ENCODE data around the gene TRIM27.
A peak's percentile ranks its signal among the peaks of the same experiment; 100 is the strongest.
"Not testable (repeated sequence)": the region's sequence is repeated elsewhere in the genome, so short reads cannot be mapped to it uniquely, and the experiment has no call there.

TRIM27 gene

GRCh38 chr6:28895131-28895812 is 28.5 kb downstream of the TRIM27 start:
- FAIRE-seq = peak; percentile 80

DNA sequence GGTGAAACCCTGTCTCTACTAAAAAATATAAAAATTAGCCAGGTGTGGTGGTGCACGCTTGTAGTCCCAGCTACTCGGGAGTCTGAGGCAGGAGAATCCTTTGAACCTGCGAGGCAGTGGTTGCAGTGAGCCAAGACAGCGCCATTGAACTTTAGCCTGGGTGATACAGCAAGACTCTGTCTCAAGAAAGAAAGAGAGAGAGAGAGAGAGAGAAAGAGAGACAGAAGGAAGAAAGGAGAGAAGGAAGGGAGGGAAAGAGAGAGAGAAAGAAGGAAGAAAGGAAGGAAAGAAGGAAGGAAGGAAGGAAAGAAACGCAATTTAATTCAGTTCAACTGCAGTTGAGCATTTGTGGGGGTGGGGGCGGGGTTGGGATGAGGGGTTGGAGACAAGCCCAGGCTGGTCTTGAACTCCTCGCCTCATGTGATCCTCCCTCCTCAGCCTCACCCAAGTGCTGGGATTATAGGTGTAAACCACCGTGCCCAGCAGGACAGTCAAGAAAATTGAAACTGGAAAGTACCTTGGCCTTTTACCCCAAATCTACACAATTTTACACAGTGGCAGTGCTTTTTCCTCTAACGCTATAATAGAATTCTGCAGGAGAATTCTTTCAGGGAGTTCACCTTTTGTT is 30.5 kb downstream of the TRIM27 start:
- FAIRE-seq = no peak

DNA sequence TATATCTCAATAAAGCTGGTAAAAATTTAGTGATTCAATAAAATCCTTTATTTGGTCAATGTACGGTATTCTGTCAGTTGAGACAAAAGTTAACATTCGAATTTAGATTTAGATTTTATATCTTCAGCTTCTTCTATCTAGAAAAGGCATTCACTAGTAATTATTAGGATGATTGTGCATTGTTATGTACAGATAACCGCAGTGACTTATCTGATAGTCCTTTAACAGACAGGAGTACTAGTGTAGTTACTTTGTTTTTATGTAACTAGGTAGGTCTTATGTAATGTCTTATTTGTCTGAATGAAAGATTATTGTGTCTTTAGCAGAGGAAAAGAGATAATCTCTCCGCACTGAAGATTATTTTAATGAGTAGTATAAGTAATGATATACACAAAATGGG is 31.3 kb downstream of the TRIM27 start:
- FAIRE-seq = no peak

DNA sequence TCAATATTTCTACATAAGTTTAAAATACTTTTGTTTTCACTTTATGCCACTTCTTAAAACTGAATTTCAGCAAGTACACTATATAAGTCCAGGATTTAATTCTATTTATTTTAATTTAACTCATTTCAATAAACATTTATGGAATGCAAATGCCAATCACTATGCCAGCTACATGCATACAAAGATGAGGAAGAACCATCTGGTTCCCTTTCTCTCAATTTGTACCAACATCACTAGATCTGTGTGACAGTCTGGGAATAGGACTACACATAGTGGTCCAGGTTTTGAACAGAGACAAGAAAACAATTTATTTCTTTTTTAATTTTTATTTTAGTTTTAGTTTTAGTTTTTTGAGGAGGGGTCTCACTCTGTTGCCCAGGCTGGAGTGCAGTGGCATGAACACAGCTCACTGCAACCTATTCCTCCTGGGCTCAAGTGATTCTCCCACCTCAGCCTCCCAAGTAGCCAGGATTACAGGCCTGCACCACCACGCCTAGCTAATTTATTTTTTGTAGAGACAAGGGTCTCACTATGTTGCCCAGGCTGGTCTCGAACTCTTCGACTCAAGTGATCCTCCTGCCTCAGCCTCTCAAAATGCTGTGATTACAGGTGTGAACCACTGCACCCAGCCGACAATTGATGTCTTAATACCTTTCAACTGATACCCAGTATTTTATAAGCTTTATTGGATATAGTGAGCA is 35.8 kb downstream of the TRIM27 start:
- no peak for FAIRE-seq

DNA sequence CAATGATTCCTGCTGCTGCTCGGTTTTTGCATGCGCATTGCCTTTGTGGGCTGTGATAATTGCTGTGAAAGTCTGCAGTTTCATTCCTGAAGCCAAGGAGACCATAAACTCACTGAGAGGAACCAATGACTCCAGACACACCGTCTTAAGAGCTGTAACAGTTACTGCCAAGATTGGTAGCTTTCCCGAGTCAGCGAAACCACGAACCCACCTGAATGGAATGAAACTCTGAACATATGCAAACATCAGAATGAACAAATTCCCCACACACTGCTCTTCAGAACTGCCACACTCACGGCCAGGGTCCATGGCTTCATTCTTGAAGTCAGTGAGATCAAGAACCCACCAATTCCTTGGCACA is 37.7 kb downstream of the TRIM27 start:
- no peak for FAIRE-seq

- FAIRE-seq = no peak
Observed at GRCh38 chr6:28884423-28885131, 39.2 kb downstream of the TRIM27 start.

DNA sequence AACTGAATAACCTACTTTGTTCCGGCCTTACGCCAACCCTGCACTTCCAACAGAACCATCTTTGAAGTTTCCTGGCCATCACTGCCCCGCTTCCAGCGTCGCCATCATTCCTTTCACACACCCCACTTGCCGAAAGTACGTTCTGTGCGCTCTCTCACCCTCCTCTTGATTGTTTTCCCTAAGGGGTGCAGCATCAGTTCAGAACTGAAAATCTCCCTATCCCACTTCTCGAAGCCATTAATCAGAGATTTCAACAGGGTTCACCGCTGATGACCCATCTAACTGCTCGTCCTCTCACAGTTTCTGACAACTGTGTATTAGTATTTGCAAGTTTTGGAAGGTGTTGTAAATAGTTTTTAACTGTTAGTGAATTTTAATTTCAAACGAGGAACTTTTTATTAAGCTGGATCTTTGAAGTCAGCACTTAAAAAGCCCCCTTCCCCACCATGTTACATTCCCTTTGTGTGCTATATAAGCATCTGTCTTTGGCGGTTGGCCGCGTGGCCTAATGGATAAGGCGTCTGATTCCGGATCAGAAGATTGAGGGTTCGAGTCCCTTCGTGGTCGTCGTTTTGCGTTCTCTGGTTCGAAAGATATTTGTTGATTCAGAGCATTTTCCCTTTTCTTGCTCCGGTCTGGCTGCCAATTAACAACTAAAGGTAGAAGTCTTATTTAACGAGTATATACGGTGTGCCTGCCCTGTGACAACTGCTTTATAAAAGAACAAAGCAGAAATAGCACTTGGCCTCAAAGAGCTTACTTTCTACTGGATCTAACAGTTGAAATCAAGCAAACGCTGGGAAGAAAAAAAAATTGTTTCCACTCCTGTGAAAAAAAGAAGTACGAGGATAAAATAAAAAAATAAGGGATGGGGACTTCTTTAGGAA is 42.6 kb downstream of the TRIM27 start:
- FAIRE-seq = no peak

DNA sequence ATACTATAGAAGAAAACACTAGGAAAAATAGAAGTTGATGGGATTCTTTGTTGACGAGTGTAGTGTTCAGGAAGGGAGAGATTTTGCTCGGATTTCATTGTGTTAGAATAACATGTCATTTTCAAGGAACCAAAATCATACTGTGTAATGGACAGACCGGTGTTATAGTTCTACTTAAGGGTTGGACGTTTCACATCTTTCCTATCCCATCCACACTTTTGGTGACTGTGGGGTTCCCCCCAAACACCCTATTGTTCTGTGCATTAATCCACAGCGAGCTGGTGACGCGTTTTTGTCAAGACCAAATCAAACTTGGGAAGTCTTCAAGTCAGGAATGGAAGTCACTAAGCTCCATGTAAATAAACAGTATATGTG is 43.3 kb downstream of the TRIM27 start:
- FAIRE-seq = no peak

DNA sequence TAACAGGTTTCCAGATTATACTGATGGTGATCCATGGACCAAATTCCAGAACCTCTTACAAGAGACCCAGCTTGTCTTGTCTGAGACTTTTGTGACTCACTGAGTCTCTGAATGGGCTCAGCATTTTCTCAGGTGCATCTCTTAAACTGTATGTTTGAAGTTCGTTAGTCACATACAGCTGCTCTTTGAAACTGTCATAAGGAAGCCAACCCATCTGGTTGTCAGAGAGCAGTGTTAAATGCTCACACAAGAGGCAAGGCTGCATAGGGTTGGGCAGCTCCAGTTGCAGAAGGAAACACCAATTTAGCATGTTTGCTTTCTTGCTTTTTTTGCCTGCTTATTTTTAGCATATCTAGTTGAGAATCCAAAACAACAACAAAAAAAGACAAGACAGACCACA is 47.1 kb downstream of the TRIM27 start:
- FAIRE-seq = no peak

DNA sequence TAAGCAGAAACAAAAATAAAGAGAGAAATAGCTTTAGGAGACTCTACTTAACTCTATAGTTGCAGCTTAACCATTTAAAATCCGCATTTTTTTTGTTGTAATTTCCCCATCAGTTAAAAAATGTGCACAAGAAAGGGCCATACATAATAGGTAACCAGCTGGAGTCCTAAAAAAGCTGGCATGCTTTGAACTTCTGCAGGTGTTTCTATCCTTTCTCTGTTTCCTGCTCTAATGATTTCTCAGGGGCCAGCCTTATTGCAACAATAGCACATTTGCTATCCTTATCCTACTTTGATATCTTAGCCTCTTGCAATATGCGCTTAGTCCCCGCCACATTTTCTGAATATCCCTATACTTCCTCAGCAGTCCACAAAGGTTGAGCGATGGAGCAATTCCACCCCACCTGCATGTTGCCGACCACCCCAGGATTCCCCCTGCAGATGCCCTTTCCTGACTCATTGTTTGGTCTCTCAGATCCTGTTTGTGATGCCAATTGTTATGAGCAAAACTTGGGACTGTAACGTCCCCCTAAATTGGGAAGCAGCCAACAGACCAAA is 48.5 kb downstream of the TRIM27 start:
- FAIRE-seq = no peak

- FAIRE-seq = not testable (repeated sequence)
Observed at GRCh38 chr6:28872157-28872817, 51.5 kb downstream of the TRIM27 start.

DNA sequence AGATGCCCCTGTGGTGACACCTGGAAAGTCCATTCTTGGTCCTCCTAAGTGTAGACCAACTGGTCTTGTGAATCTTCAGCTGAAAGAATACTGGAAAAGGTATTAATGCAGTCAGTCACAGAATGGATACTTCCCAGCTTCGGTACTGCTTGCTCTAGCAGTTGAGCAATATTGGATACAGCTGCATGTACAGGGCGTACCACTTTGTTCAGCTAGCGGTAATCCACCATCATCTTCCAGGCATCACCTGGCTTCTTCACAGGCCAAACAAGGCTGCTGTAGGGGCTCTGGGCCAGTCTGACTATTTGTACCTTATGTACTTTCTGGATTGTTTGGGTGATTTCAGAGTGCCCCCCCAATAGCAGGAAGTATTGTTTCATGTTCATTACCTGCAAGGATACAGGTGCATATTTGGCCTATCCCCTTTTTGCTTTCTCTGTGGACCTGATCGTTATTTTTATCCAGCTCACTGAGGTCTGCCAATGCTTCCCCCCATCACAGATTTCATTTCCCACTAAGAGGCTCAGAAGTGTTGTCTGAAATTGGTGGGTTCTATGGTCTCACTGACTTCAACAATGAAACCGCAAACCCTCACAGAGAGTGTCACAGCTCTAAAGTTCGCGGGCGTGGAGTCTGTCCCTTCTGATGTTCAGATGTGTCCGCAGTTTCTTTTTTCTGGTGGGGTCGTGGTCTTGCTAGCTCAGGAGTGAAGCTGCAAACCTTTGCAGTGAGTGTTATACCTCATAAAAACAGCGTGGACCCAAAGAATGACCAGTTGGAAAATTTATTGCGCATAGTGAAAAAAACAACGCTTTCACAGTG is 52.2 kb downstream of the TRIM27 start:
- no peak for FAIRE-seq

DNA sequence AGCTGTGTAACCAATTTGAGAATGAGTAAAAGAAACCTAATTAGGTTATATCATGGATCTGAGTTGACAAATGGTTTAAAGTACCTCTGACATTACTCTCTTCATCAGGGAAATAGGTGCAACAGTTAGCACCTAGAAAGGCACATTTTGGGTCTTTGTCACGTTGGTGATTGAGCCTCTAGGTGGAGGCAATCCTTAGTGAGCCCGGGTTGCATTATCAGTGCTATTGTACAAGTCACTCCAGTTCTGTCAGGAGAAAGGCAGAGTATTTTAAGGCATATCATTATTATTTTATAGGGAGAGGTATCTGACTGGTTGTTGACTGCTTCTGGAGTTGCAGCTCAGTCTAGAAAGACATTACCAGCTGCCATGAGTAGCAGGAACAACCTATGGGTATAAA is 54.9 kb downstream of the TRIM27 start:
- FAIRE-seq = no peak

DNA sequence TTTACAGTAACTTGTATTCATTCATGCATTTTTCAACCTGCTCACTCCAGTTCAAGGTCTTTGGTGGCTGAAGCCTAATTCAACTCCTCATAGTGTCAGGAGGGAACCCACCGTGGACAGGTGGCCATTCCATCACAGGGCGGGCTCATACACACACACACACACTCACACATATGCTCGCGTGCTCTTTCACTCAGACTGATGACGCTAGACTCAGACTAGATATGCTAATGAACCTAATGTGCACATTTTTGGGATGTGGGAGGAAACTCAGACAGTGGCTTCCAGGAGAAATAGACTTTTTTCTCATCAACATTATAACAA is 56.7 kb downstream of the TRIM27 start:
- FAIRE-seq = no peak

DNA sequence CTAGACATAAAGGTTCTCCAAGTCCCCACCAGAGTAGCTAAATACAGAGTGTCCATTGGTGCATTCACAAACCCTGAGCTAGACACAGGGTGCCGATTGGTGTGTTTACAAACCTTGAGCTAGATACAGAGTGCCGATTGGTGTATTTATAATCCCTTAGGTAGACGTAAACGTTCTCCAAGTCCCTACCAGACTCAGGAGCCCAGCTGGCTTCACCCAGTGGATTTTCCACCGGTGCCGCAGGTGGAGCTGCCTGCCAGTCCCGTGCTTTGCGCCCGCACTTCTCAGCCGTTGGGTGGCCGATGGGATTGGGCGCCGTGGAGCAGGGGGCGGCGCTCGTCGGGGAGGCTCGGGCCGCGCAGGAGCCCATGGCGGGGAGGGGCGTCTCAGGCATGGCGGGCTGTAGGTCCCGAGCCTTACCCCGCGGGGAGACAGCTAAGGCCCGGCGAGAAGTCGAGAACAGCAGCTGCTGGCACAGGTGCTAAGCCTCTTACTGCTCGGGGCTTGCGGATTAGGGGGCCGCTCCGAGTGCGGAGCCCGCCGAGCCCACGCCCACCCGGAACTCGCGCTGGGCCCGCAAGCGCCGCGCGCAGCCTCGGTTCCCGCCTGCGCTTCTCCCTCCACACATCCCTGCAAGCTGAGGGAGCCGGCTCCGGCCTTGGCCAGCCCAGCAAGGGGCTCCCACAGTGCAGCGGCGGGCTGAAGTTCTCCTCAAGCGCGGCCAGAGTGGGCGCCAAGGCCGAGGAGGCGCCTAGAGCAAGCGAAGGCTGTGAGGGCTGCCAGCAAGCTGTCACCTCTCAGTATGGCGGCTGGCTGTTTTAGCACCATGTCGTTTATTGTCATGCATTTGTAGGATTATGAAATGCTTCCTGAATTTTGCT is 57.3 kb downstream of the TRIM27 start:
- FAIRE-seq = not testable (repeated sequence)

DNA sequence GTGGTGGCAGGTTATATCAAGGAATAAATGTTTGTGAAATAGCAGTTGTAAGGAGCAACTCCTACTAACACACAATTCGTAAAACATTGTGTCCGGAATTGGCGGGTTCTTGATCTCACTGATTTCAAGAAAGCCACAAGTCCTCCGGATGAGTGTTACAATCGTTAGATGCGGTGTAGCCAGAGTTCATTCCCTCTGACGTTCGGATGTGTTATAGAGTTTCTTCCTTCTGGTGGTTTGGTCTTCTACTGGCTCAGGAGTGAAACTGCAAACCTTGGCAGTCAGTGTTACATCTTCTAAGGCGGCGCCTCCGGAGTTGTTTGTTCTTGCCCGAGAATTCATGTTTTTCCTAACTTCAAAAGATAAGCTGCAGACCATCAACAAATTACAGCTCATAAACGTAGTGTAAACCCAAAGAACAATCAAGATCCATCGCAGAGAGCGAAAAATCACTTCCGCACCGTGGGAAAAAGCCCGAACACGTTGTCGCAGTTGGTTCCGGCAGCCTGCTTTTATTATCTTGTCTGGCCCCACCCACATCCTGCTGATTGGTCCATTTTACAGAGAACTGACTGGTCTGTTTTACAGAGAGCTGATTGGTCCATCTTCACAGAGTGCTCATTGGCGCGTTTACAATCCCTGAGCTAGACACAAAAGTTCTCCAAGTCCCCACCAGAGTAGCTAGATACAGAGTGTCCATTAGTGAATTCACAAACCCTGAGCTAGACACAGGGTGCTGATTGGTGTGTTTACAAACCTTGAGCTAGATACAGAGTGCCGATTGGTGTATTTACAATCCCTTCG is 58.2 kb downstream of the TRIM27 start:
- no peak for FAIRE-seq

DNA sequence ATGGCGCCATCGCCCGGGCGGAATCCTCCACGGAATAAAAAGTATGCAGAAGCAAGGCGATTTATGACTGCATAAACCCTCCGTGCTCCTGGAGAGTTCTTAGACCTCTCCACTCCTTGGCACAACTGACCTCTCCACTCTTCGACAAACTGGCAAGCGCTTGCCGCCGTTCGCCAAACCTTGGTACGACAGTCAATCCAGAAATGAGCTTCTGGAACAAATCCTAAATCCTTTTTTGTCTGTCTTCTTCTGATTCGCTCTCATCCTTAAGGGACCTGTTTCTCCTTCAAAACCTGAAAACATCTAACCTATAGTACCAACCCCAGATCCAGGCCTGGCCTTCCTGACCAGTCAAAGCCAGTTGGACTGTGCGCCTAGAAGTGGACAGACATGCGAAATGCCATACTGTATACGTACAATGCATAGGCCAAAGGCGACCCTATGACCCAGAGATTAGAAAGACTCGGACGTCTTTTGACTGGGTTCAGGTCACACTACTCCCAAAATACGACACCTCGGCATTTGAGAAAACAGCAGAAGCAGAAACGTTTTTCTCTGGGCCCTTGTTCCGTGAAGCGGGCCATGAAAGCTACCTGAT is 59.4 kb downstream of the TRIM27 start:
- FAIRE-seq = no peak

DNA sequence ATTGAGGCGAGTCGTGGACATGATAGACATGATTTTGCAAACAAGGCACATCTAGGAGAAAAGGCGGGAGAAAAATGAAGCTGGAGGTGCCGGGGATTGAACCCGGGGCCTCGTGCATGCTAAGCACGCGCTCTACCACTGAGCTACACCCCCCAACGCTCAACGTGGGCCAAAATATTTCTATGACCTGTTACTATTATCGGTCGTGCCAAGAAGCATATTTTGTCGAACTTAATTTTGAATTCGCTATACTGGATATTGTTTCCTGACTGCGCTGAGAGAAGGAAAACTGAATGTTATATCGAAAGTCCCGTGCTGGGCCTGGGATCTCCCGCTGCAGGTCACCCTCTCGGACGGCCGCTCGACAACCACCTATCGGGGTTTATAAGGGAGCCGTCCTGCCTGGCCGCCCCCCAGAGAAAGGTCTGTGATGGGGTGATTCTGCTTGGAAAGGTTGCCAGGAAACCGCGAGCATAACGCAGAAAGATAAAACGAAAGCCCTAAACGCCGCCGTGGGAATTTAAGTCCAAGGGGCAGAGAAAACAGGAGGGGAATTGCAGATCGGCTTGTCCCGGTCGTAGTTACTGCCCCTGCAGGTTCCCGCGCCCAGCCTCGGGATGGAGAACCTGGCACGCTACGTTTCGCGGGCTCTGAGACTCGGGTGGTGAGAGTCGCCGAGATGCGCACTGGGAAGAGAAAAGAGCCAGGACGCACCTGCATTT is 60.0 kb downstream of the TRIM27 start:
- no peak for FAIRE-seq
